ENCODE measurements around the gene OGFR. TPM values are rescaled to one million over a fixed set of nuclear protein-coding genes. Genes with fewer than 3 reads are reported as not detected.
A peak's percentile ranks its signal among the peaks of the same experiment; 100 is the strongest.

The OGFR gene
- total RNA-seq, 2 experiments from 2014 or later = 43.8 to 44.7 TPM

GRCh38 chr20:62824476-62825332 lies 20.1 kb downstream of the OGFR start:
- DNase-seq (peak; percentile 67), ATAC-seq (peak; percentile 63)
- Mint-ChIP-seq H3K4me1 (no peaks in the 10 kb centered on the region), H3K4me3 (no peak overlapping the region), H3K36me3 (ENCODE audit: low read depth) (no peaks in the 10 kb centered on the region), H3K27ac (no peak overlapping the region), H3K27me3 (no peaks in the 10 kb centered on the region), H3K9me3 (ENCODE audit: low read depth) (no peaks in the 10 kb centered on the region)
- ChIA-PET POLR2A (no interaction called here), CTCF (interaction anchor here (0.7 to 0.8 kb wide), 2 partner anchors 16 to 136 kb away, joined by 3 read pairs; no protein-coding TSS in a partner anchor)
- intact Hi-C loops (cut with DNase I, micrococcal nuclease) = no loop called here

- H3K9me3 Mint-ChIP-seq (ENCODE audit: low read depth) = no peaks in the 10 kb centered on the region
- no peaks in the 10 kb centered on the region for H3K4me1 Mint-ChIP-seq
- no peaks in the 10 kb centered on the region for H3K27me3 Mint-ChIP-seq
- no peaks in the 10 kb centered on the region for H3K36me3 Mint-ChIP-seq (ENCODE audit: low read depth)
- POLR2A ChIA-PET = no interaction called here
- no peak overlapping the region for H3K27ac Mint-ChIP-seq
- intact Hi-C loops (cut with DNase I, micrococcal nuclease) = no loop called here
- no peak overlapping the region for H3K4me3 Mint-ChIP-seq
- no peak for ATAC-seq
- CTCF ChIA-PET = interaction anchor here (0.7 to 0.8 kb wide), 2 partner anchors 17 to 135 kb away, joined by 3 read pairs; no protein-coding TSS in a partner anchor
- no peak for DNase-seq
Observed at GRCh38 chr20:62825333-62825985, 20.8 kb downstream of the OGFR start.

GRCh38 chr20:62825986-62826645 lies 21.5 kb downstream of the OGFR start:
- Mint-ChIP-seq H3K27me3 (no peaks in the 10 kb centered on the region), H3K27ac (no peak overlapping the region), H3K9me3 (ENCODE audit: low read depth) (no peaks in the 10 kb centered on the region), H3K4me1 (no peaks in the 10 kb centered on the region), H3K36me3 (ENCODE audit: low read depth) (no peaks in the 10 kb centered on the region), H3K4me3 (no peak overlapping the region)
- ATAC-seq = no peak
- POLR2A ChIA-PET = no interaction called here
- no peak for DNase-seq
- CTCF ChIA-PET = no interaction called here
- intact Hi-C loops (cut with DNase I, micrococcal nuclease) = no loop called here

- no peak for DNase-seq
- Mint-ChIP-seq H3K9me3 (ENCODE audit: low read depth) (no peaks in the 10 kb centered on the region), H3K4me3 (no peak overlapping the region), H3K36me3 (ENCODE audit: low read depth) (no peaks in the 10 kb centered on the region), H3K27ac (no peak overlapping the region), H3K27me3 (no peaks in the 10 kb centered on the region), H3K4me1 (no peaks in the 10 kb centered on the region)
- intact Hi-C loops (cut with DNase I, micrococcal nuclease) = no loop called here
- ATAC-seq = no peak
- ChIA-PET POLR2A (no interaction called here), CTCF (no interaction called here)
Observed at GRCh38 chr20:62826646-62827310, 22.1 kb downstream of the OGFR start.

GRCh38 chr20:62827311-62828038 lies 22.8 kb downstream of the OGFR start:
- DNase-seq (no peak), ATAC-seq (no peak)
- CTCF ChIA-PET = no interaction called here
- Mint-ChIP-seq H3K27me3 (no peaks in the 10 kb centered on the region), H3K9me3 (ENCODE audit: low read depth) (no peaks in the 10 kb centered on the region), H3K36me3 (ENCODE audit: low read depth) (no peaks in the 10 kb centered on the region), H3K27ac (no peak overlapping the region), H3K4me1 (peaks cover 2% of the 10 kb centered on the region), H3K4me3 (no peak overlapping the region)
- intact Hi-C loops (cut with DNase I, micrococcal nuclease) = no loop called here
- POLR2A ChIA-PET = no interaction called here

- ChIA-PET CTCF (no interaction called here), POLR2A (no interaction called here)
Observed at GRCh38 chr20:62828051-62828450, 23.4 kb downstream of the OGFR start.

GRCh38 chr20:62828511-62829230 lies 24.0 kb downstream of the OGFR start:
- POLR2A ChIA-PET = no interaction called here
- Mint-ChIP-seq H3K9me3 (ENCODE audit: low read depth) (no peaks in the 10 kb centered on the region), H3K27ac (no peak overlapping the region), H3K27me3 (no peaks in the 10 kb centered on the region), H3K36me3 (ENCODE audit: low read depth) (no peaks in the 10 kb centered on the region), H3K4me1 (peaks cover 4% of the 10 kb centered on the region), H3K4me3 (no peak overlapping the region)
- ATAC-seq (no peak), DNase-seq (no peak)
- CTCF ChIA-PET = no interaction called here
- intact Hi-C loops (cut with DNase I, micrococcal nuclease) = no loop called here

More at GRCh38 chr20:62828051-62828450, 23.4 kb downstream of the OGFR start:
- no peaks in the 10 kb centered on the region for H3K9me3 Mint-ChIP-seq (ENCODE audit: low read depth)
- H3K27ac Mint-ChIP-seq = no peak overlapping the region
- H3K27me3 Mint-ChIP-seq = no peaks in the 10 kb centered on the region
- ATAC-seq (no peak), DNase-seq (no peak)
- no peaks in the 10 kb centered on the region for H3K36me3 Mint-ChIP-seq (ENCODE audit: low read depth)
- intact Hi-C loops (cut with DNase I, micrococcal nuclease) = no loop called here
- H3K4me1 Mint-ChIP-seq = peaks cover 4% of the 10 kb centered on the region
- H3K4me3 Mint-ChIP-seq = no peak overlapping the region

GRCh38 chr20:62829231-62830230 lies 24.9 kb downstream of the OGFR start:
- intact Hi-C loops (cut with DNase I, micrococcal nuclease) = no loop called here
- ATAC-seq = no peak
- POLR2A ChIA-PET = no interaction called here

GRCh38 chr20:62830251-62830650 lies 25.6 kb downstream of the OGFR start:
- peaks cover 4% of the 10 kb centered on the region for H3K4me1 Mint-ChIP-seq
- DNase-seq (no peak), ATAC-seq (no peak)
- CTCF ChIA-PET = no interaction called here
- H3K27me3 Mint-ChIP-seq = no peaks in the 10 kb centered on the region
- H3K4me3 Mint-ChIP-seq = no peak overlapping the region
- intact Hi-C loops (cut with DNase I, micrococcal nuclease) = no loop called here
- no peaks in the 10 kb centered on the region for H3K36me3 Mint-ChIP-seq (ENCODE audit: low read depth)
- POLR2A ChIA-PET = no interaction called here
- H3K27ac Mint-ChIP-seq = no peak overlapping the region
- H3K9me3 Mint-ChIP-seq (ENCODE audit: low read depth) = no peaks in the 10 kb centered on the region

More at GRCh38 chr20:62829231-62830230, 24.9 kb downstream of the OGFR start:
- Mint-ChIP-seq H3K9me3 (ENCODE audit: low read depth) (no peaks in the 10 kb centered on the region), H3K27me3 (no peaks in the 10 kb centered on the region), H3K4me1 (peaks cover 4% of the 10 kb centered on the region), H3K4me3 (no peak overlapping the region), H3K36me3 (ENCODE audit: low read depth) (no peaks in the 10 kb centered on the region), H3K27ac (no peak overlapping the region)
- CTCF ChIA-PET = no interaction called here
- DNase-seq = no peak

- ChIA-PET POLR2A (no interaction called here), CTCF (no interaction called here)
- DNase-seq (no peak), ATAC-seq (no peak)
- intact Hi-C loops (cut with DNase I, micrococcal nuclease) = no loop called here
- H3K27ac Mint-ChIP-seq = no peak overlapping the region
- peaks cover 4% of the 10 kb centered on the region for H3K4me1 Mint-ChIP-seq
- H3K9me3 Mint-ChIP-seq (ENCODE audit: low read depth) = no peaks in the 10 kb centered on the region
- H3K4me3 Mint-ChIP-seq = no peak overlapping the region
- no peaks in the 10 kb centered on the region for H3K36me3 Mint-ChIP-seq (ENCODE audit: low read depth)
- H3K27me3 Mint-ChIP-seq = no peaks in the 10 kb centered on the region
Observed at GRCh38 chr20:62830821-62831220, 26.2 kb downstream of the OGFR start.

All from activated CD4-positive, alpha-beta T cell treated with anti-CD3 and anti-CD28 coated beads for 36 hours (primary cell).